ELF-1 (cell line): ENCODE results near the gene GLB1L3.

Source experiments
- DNase-seq: peaks from one replicate; pipeline ENCODE4 v3.0.0-alpha.2; 2016; ENCODE audit warnings: low read depth, low spot score

GLB1L3 gene

DNA sequence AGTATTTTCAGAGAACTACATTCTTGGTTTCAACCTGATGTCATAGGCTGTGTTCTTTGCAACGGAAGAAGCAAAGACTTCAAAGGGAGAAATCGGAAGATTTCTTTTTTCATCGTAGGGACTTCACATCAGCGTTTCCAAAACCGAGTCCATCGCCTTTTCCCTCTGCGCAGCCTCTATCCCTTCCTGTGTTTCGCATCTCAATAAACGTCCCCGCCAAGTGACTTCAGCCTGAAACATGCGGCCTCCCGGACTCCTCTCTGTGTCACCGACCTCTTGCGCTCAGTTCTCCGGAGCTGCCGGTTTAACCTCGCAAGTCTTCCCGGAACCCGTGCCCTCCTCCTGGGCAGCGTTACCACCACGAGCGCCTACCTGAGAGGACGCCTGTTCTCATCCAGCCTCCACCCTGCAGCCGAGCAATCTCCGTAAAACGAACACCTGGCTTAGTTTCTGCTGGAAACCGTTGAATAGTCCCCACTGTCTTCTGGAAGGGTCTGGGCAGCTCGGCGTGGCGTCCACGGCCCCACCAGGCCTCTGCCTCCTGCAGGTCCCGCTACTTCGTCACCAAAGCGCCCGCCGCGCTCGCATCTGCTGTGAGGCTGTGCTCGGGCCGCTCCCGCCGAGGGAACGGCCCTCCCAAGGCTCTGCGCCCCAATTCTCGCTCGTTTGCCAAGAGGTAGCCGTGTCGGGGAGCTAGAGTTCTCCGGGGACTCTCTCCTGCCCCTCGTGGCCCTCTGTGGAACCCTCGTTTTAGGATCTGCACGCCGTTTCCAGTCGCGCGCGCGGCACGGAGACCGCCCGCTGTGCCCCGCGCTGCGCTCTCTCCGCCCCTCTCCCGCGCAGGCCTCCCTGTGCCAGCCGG, at the start of gene GLB1L3:
TSS of gene GLB1L3 (plus strand) at position 846 of the 862 bp plus-strand sequence. CDS start 362 bp downstream, outside the sequence.
- DNase-seq = peak; percentile 51

DNA sequence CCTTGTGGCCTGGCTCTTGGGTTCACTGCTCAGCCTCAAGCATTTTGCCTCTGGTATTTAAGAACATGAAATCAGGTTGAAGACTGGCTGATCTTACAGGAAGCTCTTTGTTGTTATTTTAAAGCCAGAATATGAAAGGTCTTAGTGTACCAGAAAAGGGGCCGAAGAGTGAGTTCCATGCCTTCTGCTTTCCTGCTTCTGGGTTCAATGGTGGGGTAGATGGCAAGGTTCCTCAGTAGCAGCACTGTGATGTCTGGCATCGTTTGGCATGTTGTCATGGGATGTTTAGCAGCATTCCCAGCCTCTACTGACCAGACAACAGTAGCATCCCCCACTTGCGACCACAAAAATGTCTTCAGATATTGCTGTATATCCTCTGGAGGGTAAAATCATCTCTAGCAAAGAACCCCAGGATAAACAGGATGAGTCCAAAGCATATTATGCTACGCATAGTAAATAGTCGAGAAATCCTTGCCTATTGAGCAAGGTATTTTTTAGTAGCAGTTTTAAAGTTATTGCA, 49.3 kb upstream of the GLB1L3 start:
- DNase-seq = no peak

DNA sequence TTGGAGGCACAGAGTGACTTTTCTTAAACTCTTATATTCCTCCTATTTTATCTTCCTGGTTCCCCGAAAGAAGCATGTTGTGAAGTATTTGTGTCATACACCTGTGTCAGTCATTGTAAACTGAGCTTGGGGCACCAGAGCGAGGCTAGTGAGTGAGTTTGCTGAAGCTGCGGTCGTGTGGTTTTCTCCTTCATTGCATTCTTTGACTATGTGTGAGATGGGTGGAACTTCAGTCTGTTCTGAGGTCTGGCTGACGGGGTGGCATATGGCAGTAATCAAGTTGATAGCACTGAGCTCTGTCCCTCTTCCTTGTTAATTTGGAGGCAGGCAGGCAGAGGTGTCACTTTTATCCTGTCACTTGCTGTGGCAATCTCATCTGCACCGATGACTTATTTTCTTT, 47.6 kb upstream of the GLB1L3 start:
- no peak for DNase-seq

DNA sequence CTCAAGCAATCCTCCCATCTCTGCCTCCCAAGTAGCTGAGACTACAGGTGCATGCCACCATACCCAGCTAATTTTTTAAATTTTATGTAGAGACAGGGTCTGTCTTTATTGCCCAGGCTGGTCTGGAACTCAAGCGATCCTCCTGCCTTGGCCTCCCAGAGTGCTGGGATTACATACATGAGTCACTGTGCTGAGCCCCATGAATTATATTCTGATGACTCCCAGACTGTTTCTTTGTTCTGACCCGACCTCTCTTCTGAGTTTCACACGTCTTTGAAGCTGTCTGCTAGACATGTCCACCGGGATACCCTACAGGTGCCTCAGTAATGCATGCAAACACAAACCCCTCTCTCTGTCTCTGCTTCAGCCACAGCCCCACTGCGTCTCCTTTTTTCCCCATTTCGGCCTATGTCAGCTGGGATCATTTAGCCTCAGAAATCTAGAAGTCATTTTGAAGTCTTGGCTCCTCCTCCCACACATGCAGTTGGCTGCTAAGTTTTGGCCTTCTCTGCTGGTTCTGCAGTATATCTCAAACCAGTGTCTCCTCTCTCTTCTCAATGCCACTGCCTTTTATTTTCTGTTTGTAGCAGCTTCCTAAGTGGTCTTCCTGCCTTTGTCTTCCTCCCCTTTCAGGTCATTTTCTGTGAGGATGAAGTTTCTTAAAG, 46.9 kb upstream of the GLB1L3 start:
- no peak for DNase-seq

DNA sequence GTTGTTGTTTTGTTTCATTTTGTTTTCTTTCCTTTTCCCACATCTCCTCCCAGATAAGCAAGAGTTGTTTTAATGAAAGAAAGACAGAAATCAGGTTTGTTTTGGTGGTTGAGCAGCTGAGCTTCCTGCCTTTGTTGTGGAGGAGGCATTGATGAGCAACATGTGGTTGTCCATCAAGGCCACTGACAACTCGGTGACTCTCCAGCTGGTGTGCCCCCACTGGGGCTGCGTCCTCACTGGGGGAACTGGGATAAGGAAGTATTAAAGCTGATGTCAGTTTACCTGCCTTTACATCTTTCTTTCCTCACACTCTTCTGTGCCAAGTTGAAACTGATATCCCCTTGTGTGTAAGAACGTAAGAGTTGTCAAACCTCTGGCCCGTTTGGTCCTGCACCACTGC, 45.8 kb upstream of the GLB1L3 start:
- DNase-seq = no peak

DNA sequence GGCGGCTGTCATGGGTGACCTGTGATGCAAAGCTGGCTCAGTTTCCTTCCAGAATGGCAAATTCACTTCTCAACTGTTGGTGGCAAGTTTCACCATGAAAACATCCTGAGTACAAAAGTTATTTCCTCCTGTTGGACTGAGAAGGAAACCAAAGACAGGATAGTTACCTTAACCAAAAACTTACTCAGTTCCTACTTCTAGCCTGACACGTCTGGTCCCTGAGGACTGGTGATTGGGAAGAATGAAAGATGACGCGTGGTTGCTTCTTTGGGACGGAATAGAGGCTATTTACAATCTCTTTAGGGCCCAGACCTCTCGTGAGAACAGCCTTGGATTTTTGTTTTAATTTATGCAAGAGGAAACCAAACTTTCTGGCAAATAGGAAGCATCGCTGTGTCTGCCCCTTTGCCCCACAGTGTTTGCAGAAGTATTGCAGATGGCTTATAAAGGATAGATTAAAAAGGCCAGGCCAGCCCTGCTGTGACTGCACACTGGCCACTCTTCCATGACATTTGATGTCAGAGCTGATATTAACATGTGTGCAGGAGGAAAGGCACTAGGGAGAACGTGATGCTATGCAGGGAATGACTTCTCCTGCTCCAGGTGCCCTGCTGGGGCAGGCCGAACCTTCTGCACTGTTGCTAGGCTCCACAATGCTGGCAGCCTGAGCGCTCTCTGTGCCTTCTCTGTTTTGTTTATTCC, 44.1 kb upstream of the GLB1L3 start:
- DNase-seq = no peak

DNA sequence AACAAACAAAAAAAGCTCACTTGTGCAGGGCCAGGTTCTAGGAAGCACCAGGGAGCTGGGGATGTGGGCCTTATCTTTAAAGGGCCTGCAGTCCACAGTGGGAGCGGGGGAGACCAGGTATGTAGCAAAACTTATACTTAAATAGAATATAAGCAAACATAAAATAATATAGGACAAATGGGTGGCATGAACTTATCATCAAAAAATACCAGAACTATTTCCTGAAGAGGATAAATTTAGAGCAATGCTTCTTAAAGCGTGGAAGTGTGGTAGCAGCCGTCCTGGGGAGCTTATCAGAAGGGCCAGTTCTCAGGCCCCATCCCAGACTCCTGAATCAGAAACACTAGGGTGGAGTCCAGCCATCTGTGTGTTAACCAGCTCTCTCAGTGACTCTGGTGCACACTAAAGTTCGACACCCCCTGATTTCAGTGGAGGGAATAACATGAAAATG, 42.4 kb upstream of the GLB1L3 start:
- no peak for DNase-seq

DNA sequence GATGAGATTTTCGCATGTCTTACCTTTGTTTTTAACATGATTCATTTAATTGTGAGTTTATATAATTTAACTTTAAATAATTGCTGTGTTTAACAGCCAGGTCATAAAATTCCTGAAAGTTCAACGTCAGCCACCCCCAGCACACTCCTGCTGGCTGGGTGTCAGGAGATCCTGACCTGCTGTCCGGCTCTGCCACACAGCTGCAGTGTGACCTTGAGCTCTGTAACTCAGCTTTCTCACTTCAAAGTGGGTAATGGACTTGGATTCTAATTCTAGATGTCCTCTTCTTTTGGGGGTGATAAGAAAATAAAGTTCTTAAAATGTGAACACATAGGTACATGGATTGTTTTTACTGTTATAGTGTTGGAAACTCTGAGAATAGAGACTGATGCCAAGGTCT, 40.8 kb upstream of the GLB1L3 start:
- no peak for DNase-seq

DNA sequence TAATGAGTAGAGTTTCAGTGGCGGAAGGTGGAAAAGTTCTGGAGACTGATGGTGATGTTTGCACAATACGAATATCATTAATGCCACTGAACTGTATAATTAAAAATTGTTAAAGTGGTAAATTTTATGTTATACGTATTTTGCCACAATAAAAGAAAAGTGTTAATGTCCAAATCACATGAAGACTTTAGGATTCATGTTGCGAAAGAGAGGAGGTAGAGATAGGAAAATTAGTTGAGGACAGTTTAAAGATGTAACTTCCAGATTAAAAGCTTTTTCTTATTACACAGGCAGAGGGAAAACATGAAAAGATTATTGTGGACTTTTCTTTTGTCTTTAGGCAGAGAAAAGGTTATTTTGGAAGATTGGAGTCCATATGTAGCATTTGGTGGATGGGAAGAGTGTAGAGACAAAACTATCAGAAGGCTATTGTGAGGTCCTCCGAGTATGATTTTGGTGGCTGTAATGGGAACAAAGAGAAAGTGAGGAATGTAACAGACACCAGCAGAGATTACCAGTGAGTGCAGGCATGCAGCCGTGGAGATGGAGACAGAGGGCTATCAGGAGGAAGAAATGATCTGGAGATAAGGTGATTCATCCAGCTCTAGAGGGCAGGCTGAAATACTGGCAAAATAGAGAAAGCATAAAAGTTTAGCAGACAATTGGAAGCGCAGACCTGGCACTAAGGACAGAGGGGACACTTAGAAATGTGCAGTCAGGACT, 39.2 kb upstream of the GLB1L3 start:
- no peak for DNase-seq

- no peak for DNase-seq
These were observed 38.6 kb upstream of the GLB1L3 start for GRCh38 chr11:134237557-134237922.

- no peak for DNase-seq
These were observed 37.2 kb upstream of the GLB1L3 start for GRCh38 chr11:134238956-134239355.

DNA sequence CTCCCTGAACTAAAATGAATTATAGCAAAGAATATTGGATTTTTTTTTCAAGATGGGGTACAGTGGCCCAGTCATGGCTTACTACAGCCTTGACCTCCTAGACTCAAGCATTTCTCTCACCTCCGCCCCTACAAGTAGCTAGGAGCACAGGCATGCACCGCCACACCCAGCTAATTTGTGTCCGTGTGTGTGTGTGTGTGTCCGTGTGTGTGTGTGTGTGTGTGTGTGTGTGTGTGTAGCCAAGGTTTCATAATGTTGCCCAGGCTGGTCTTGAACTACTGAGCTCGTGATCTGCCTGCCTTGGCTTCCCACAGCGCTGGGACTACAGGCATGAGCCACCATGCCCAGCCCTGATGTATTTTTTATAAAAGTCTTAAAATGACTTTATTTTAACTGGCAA, 35.6 kb upstream of the GLB1L3 start:
- no peak for DNase-seq

DNA sequence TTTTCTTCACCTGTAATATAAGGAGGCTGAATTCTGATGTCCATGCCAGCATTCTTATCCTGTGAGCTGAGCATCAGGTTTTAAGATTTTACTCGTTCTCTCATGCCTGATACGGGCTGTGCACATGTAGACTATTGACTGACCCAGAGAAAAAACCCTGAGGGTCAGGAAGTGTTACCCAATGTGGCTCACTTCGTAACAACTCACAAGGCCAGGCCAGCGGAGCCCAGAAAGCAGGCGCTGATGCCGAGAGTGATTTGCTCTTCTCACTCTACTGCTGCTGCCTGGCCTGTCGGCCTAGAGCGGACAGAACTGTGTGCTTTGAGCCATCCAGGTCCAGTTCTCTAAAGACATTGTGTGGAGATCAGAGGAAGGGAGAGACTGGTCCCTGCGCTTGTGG, 33.8 kb upstream of the GLB1L3 start:
- DNase-seq = no peak

DNA sequence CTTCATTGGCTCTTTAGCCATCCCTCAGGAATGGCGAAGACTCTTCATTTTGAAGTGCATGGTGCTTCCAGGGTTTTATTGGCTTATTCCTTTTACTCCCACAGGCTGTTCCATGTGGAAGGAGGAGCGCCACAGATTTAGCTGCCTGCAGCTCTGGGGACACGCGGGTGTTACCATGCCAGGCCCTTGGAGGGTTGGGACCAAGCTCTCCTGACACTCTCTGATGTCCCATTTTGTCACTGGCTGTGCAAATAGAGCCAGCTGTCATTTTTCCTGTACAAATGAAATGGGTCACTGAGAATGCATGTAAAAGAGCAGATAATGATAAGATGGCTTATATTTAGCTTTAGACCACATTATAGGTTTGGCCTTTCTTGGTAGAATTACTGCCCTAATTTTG, 32.3 kb upstream of the GLB1L3 start:
- DNase-seq = no peak

- DNase-seq = peak; percentile 31
These were observed 31.6 kb upstream of the GLB1L3 start for GRCh38 chr11:134244593-134244992.

- no peak for DNase-seq
These were observed 30.7 kb upstream of the GLB1L3 start for GRCh38 chr11:134245434-134245833.

GRCh38 chr11:134246100-134246499, 30.1 kb upstream of the GLB1L3 start:
- no peak for DNase-seq

- DNase-seq = no peak
These were observed 29.5 kb upstream of the GLB1L3 start for GRCh38 chr11:134246678-134247077.

GRCh38 chr11:134248910-134249480, 27.2 kb upstream of the GLB1L3 start:
- no peak for DNase-seq

DNA sequence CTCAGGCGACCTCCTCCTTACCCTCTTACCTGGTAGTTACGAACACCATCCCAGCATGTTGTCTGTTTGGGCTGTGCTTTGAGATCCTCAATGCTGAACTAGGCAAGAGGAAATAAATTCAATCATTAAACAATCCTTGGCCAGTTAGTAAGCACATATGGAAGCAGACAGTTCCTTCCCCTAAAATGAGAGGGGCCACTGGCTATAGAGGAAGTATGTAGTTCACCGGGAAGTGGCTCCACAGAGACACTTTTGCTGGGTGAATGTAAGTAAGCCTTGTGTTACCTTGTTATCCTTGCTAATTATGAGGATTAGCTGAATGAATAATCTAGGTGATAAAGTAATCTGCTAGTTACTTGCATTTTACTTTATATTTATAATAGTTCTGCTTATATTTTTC, 25.9 kb upstream of the GLB1L3 start:
- no peak for DNase-seq

DNA sequence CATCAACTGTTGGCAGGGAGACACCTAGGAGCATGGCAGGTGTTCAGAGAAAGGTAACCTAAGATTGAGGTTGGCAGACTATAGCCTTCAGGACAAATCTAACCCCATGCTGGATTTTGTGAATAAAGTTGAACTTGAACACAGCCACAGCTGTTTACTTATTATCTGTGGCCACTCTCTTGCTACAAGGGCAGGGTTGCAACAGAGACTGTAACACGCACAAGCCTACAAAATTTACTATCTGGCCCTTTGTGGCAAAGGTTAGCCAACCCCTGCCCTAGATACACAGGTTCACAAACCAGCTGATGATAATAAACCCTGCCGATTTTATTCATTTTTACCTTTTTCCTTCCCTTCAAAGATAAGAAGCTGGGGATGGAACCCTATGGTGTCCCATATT, 25.5 kb upstream of the GLB1L3 start:
- DNase-seq = no peak
